K562 (cell line): ENCODE results near the gene LARP4B. TPM values are rescaled to one million over a fixed set of nuclear protein-coding genes. Genes with fewer than 3 reads are reported as not detected.

ENCODE experiments used
- ATAC-seq: fragments of 200-7000 bp; cut with Tn5 transposase; 3 replicates; pipeline ENCODE4 v1.9.1; 2020; ENCODE audit warnings: moderate library complexity
- BruUV-seq: library from RNA; stranded (reverse); fragments of 400-500 nt; replicated peaks from 2 replicates; lab custom pipeline; 2021; lab: Mats Ljungman, UMichigan
- CTCF ChIA-PET: fragments of 300-600 bp; formaldehyde crosslinking; extraction: SDS; loops from one replicate; lab custom pipeline; 2021; ENCODE audit warnings: low intra/inter-chr PET ratio; lab: Yijun Ruan, JAX
- POLR2A ChIA-PET: fragments of 300-600, 350-650 bp; sonication (Branson Sonifier 250); formaldehyde crosslinking; extraction: SDS; loops from one replicate; lab custom pipeline; 2021; ENCODE audit warnings: antibody characterized with exemption, inconsistent platforms; lab: Yijun Ruan, JAX
- DNase-seq, 4 experiments: peaks; one replicate each; pipeline versions ENCODE4 v3.0.0 to v3.0.0-alpha.2; 2011 to 2018; ENCODE audit warnings: low spot score in 3 of 4, mixed read lengths in 3 of 4; ENCODE audit errors: extremely low read depth in 1 of 4
- FAIRE-seq: peaks from 2 replicates; lab custom pipeline; 2011; peaks lifted over from hg19 to GRCh38; lab: Jason Lieb, UNC
- H2AFZ ChIP-seq: 2 replicates; pipeline ENCODE4 v1.6.0; 2011; ENCODE audit warnings: low read depth, low read length, control low read depth, inconsistent platforms
- H3K27ac ChIP-seq: fragments of 200-600 bp; 3 replicates; pipeline ENCODE4 v1.8.0; 2011; ENCODE audit warnings: low read depth, mild to moderate bottlenecking, control low read depth, inconsistent platforms, low read length, moderate library complexity, mixed read lengths; ENCODE audit errors: extremely low read depth
- H3K27me3 ChIP-seq, 2 experiments: fragments of 300-600 bp in 1 of 2; 2 replicates in 1 of 2; 3 replicates in 1 of 2; pipeline versions ENCODE4 v1.6.0 to v1.8.0; 2011; ENCODE audit warnings: inconsistent platforms in 2 of 2, low read length in 2 of 2, mild to moderate bottlenecking in 1 of 2, mixed read lengths in 1 of 2, moderate library complexity in 1 of 2; ENCODE audit not compliant: control insufficient read depth in 2 of 2, insufficient read depth in 2 of 2
- H3K36me3 ChIP-seq: fragments of 300-600 bp; 3 replicates; pipeline ENCODE4 v1.8.0; 2011; ENCODE audit warnings: mild to moderate bottlenecking, low read length, inconsistent platforms; ENCODE audit not compliant: control insufficient read depth, insufficient read depth
- H3K4me1 ChIP-seq, 2 experiments: fragments of 200-600 bp in 1 of 2; replicated peaks in 1 of 2; 2 replicates in 1 of 2; 3 replicates in 1 of 2; pipeline versions ENCODE4 v1.5.1 to v1.8.0; 2011; ENCODE audit warnings: inconsistent platforms in 2 of 2, low read length in 2 of 2, mild to moderate bottlenecking in 1 of 2, mixed read lengths in 1 of 2, moderate library complexity in 1 of 2; ENCODE audit not compliant: control insufficient read depth in 2 of 2, insufficient read depth in 2 of 2
- H3K4me2 ChIP-seq: 2 replicates; pipeline ENCODE4 v1.6.1; 2011; ENCODE audit warnings: low read length, control low read depth, inconsistent platforms, mixed read lengths; ENCODE audit not compliant: insufficient read depth
- H3K4me3 ChIP-seq: fragments of 200-600 bp; sonication (generic), shearing (Covaris generic); 2 replicates; pipeline ENCODE4 v1.5.1; 2016; ENCODE audit warnings: control low read depth, inconsistent platforms
- H3K79me2 ChIP-seq: fragments of 200-600 bp; 3 replicates; pipeline ENCODE4 v1.8.0; 2011; ENCODE audit warnings: low read length, inconsistent platforms; ENCODE audit not compliant: control insufficient read depth, insufficient read depth
- H3K9ac ChIP-seq, 2 experiments: 2 replicates each; pipeline versions ENCODE4 v1.6.0 to v1.6.1; 2011; ENCODE audit warnings: low read depth in 2 of 2, low read length in 2 of 2, control low read depth in 1 of 2, inconsistent platforms in 1 of 2, mild to moderate bottlenecking in 1 of 2, mixed read lengths in 1 of 2; ENCODE audit not compliant: insufficient read depth in 1 of 2
- H3K9me1 ChIP-seq: one replicate; pipeline ENCODE4 v1.6.0; 2011; ENCODE audit warnings: inconsistent platforms, mild to moderate bottlenecking, low read length, moderate library complexity; ENCODE audit not compliant: control insufficient read depth, insufficient read depth
- H3K9me3 ChIP-seq: replicated peaks from 2 replicates; pipeline ENCODE4 v1.5.1; 2011; ENCODE audit warnings: low read depth, low read length, inconsistent platforms; ENCODE audit not compliant: control insufficient read depth, insufficient read depth
- H4K20me1 ChIP-seq: replicated peaks from 2 replicates; pipeline ENCODE4 v1.6.1; 2011; ENCODE audit warnings: low read length, inconsistent platforms, mixed read lengths; ENCODE audit not compliant: control insufficient read depth, insufficient read depth
- BCLAF1 ChIP-seq, 2 experiments: fragments of 450-650 bp in 1 of 2; IDR thresholded peaks; 2 replicates each; pipeline ENCODE4 v1.6.1; 2011 to 2017; ENCODE audit warnings: low read depth in 2 of 2, antibody characterized with exemption in 1 of 2, borderline replicate concordance in 1 of 2, low read length in 1 of 2, mild to moderate bottlenecking in 1 of 2, mixed read lengths in 1 of 2; ENCODE audit not compliant: control insufficient read depth in 1 of 2
- E4F1 ChIP-seq: fragments of 250-450 bp; sonication (Bioruptor Pico); IDR thresholded peaks from 2 replicates; pipeline ENCODE4 v1.5.0; 2021; ENCODE audit warnings: mild to moderate bottlenecking, borderline replicate concordance
- ETS2 ChIP-seq: IDR thresholded peaks from 2 replicates; pipeline ENCODE4 v1.6.1; 2016; ENCODE audit warnings: borderline replicate concordance, missing genetic modification characterization, mild to moderate bottlenecking, moderate library complexity, missing compliant biosample characterization; ENCODE audit not compliant: poor library complexity, severe bottlenecking
- FIP1L1 ChIP-seq: fragments of 200-400 bp; formaldehyde crosslinking; IDR thresholded peaks from 2 replicates; pipeline ENCODE4 v1.6.1; 2018; ENCODE audit warnings: mild to moderate bottlenecking, low read depth, low read length; ENCODE audit not compliant: poor library complexity, severe bottlenecking
- FOXP1 ChIP-seq: sonication (generic); formaldehyde crosslinking; IDR thresholded peaks from 2 replicates; pipeline ENCODE4 v1.8.0; 2022; ENCODE audit warnings: mild to moderate bottlenecking, missing genetic modification reagents
- HDAC1 ChIP-seq, 2 experiments: fragments of 450-650 bp; IDR thresholded peaks; 2 replicates each; pipeline ENCODE4 v1.6.1; 2016 to 2017; ENCODE audit warnings: inconsistent platforms in 1 of 2, mild to moderate bottlenecking in 1 of 2, moderate library complexity in 1 of 2
- HNRNPUL1 ChIP-seq: fragments of 200-400 bp; formaldehyde crosslinking; IDR thresholded peaks from 2 replicates; pipeline ENCODE4 v1.6.1; 2017; ENCODE audit warnings: low read length
- MEF2A ChIP-seq: IDR thresholded peaks from 2 replicates; pipeline ENCODE4 v1.6.1; 2011; ENCODE audit warnings: low read depth, mild to moderate bottlenecking, low read length, moderate library complexity; ENCODE audit not compliant: control insufficient read depth
- NONO ChIP-seq, 2 experiments: fragments of 200-400 bp in 1 of 2; fragments of 450-650 bp in 1 of 2; formaldehyde crosslinking in 1 of 2; IDR thresholded peaks; 2 replicates each; pipeline ENCODE4 v1.6.1; 2017; ENCODE audit warnings: low read depth in 2 of 2, mild to moderate bottlenecking in 2 of 2, moderate library complexity in 2 of 2, low read length in 1 of 2
- PCBP1 ChIP-seq: fragments of 200-400 bp; formaldehyde crosslinking; IDR thresholded peaks from 2 replicates; pipeline ENCODE4 v1.6.1; 2018; ENCODE audit warnings: mild to moderate bottlenecking, low read depth, low read length; ENCODE audit not compliant: poor library complexity, severe bottlenecking
- PHB2 ChIP-seq: fragments of 450-650 bp; IDR thresholded peaks from 2 replicates; pipeline ENCODE4 v1.6.1; 2017; ENCODE audit warnings: low read depth
- PPARD ChIP-seq: fragments of 250-450 bp; sonication (Bioruptor Pico); IDR thresholded peaks from 2 replicates; pipeline ENCODE4 v1.8.0; 2022; ENCODE audit warnings: inconsistent platforms, mild to moderate bottlenecking, moderate library complexity
- RBM17 ChIP-seq: fragments of 200-400 bp; formaldehyde crosslinking; IDR thresholded peaks from 2 replicates; pipeline ENCODE4 v1.6.1; 2017; ENCODE audit warnings: low read depth, mild to moderate bottlenecking, low read length, borderline replicate concordance
- SRF ChIP-seq, 2 experiments: fragments of 250-450, 450-650 bp in 1 of 2; sonication (Bioruptor Pico) in 1 of 2; sonication (generic) in 1 of 2; formaldehyde crosslinking; IDR thresholded peaks; 2 replicates each; pipeline versions ENCODE4 v1.5.0 to v1.5.1; 2020 to 2022; ENCODE audit warnings: mild to moderate bottlenecking in 1 of 2, missing genetic modification reagents in 1 of 2
- ZKSCAN8 ChIP-seq: fragments of 200-800 bp; sonication (Bioruptor generic); IDR thresholded peaks from 2 replicates; pipeline ENCODE4 v1.6.1; 2016; ENCODE audit warnings: missing genetic modification characterization, missing compliant biosample characterization
- WGBS: fragments of 100-300 bp; shearing (Covaris generic); methylation state at CpG from one replicate; pipeline ENCODE4 v1.1.6; 2016; ENCODE audit warnings: low coverage, mixed read lengths; ENCODE audit not compliant: insufficient coverage; ENCODE audit errors: missing lambda C conversion rate; 5-methylcytosine and 5-hydroxymethylcytosine counted together
- in situ Hi-C: fragments of 300-500 bp; cut with MboI; formaldehyde crosslinking; loops from 4 replicates; pipeline ENCODE4 v1.15.0; 2018; ENCODE audit warnings: inconsistent platforms, mixed read lengths
- intact Hi-C: fragments of 100-400 bp; cut with micrococcal nuclease; formaldehyde crosslinking; loops from 2 replicates; pipeline ENCODE4 v1.14.2; 2022
- polyA plus RNA-seq, 8 experiments: library from polyadenylated mRNA; depleted of rRNA in 4 of 8; stranded (reverse) in 5 of 8; unstranded in 3 of 8; fragments of >200 nt; fragmentation: Nextera tagmentation in 2 of 8; fragmentation: Illumina TruSeq in 1 of 8; extraction: Ambion mirVana in 2 of 8; extraction: Trizol in 1 of 8; gene quantifications; 2 replicates each; pipeline versions ENCODE4 v1.2.1 to v1.2.3, GENCODE V29; 2011 to 2014; ENCODE audit warnings: inconsistent platforms in 1 of 8, missing spikeins in 1 of 8
- total RNA-seq, 7 experiments: library from RNA; depleted of rRNA in 6 of 7; stranded (reverse); fragments of >200 nt in 6 of 7; fragmentation: Illumina TruSeq in 2 of 7; extraction: Trizol in 2 of 7; gene quantifications; 2 replicates each; pipeline versions ENCODE4 v1.2.1 to v1.2.3, GENCODE V29; 2011 to 2021; ENCODE audit warnings: low replicate concordance in 1 of 7

Gene LARP4B
- total and polyA plus RNA-seq, 9 of the 15 experiments (the other 6 are each of a cell fraction or from before 2014, with no cell fraction given) = 11.8 to 130 (median 42.6) TPM

GRCh38 chr10:815338-816090 lies 116.0 kb downstream of the LARP4B start:
- intact Hi-C loops = no loop called here
- H3K9me1 ChIP-seq = no peaks in the 10 kb centered on the region
- H3K27me3 ChIP-seq = no peaks in the 10 kb centered on the region
- FAIRE-seq = no peak
- H3K4me1 ChIP-seq = no peaks in the 10 kb centered on the region
- POLR2A ChIA-PET = interaction anchor here (1.0 kb wide), 1 partner anchor 11 kb away, joined by 5 read pairs; no protein-coding TSS in a partner anchor
- ATAC-seq = no peak
- WGBS = 98% methylated on average over 19 of the region's 19 CpGs
- no peak for DNase-seq
- no peak overlapping the region for H3K4me2 ChIP-seq
- H4K20me1 ChIP-seq = no peaks in the 10 kb centered on the region
- H3K4me3 ChIP-seq = no peak overlapping the region
- peaks cover 93% of the 10 kb centered on the region for H3K36me3 ChIP-seq
- no peaks in the 10 kb centered on the region for H3K9me3 ChIP-seq
- in situ Hi-C loops = no loop called here
- H3K79me2 ChIP-seq = no peaks in the 10 kb centered on the region
- no peak overlapping the region for H3K9ac ChIP-seq
- no peak overlapping the region for H3K27ac ChIP-seq
- BruUV-seq = no TSS peak
- H2AFZ ChIP-seq = no peak overlapping the region
- CTCF ChIA-PET = no interaction called here
- no peak for TF ChIP-seq PHB2
- no peak for TF ChIP-seq HNRNPUL1
- no peak for TF ChIP-seq NONO (IDR thresholded peaks at IDR 0.05; ENCODE audit: low read depth in 2 of 2, low read length in 1 of 2)
- TF ChIP-seq ETS2 = no peak
- TF ChIP-seq SRF (CRISPR knock-in tag; IDR thresholded peaks at IDR 0.05) = no peak
- no peak for TF ChIP-seq BCLAF1 (IDR thresholded peaks at IDR 0.05; ENCODE audit: borderline replicate concordance in 1 of 2, control insufficient read depth in 1 of 2, low read depth in 2 of 2, low read length in 1 of 2)
- no peak for TF ChIP-seq E4F1 (CRISPR knock-in tag)
- TF ChIP-seq ZKSCAN8 (CRISPR knock-in tag) = no peak
- TF ChIP-seq PPARD (CRISPR knock-in tag) = no peak
- TF ChIP-seq FIP1L1 = no peak
- no peak for TF ChIP-seq MEF2A
- TF ChIP-seq RBM17 = no peak
- TF ChIP-seq FOXP1 (CRISPR knock-in tag) = no peak
- TF ChIP-seq HDAC1 (IDR thresholded peaks at IDR 0.05) = no peak
- TF ChIP-seq PCBP1 = no peak
